22Rv1 (cell line): Measurements from ENCODE around the gene ZNF280D.

Source experiments
- H3K27ac ChIP-seq: fragments of 450-650 bp; 2 replicates; pipeline ENCODE4 v1.5.1; 2017
- ZFX ChIP-seq: fragments of 450-650 bp; IDR thresholded peaks from 2 replicates; pipeline ENCODE4 v1.6.1; 2017; ENCODE audit warnings: antibody characterized with exemption, borderline replicate concordance
- TF ChIP-seq, protein P1 (sequence below): fragments of 450-650 bp; IDR thresholded peaks from 2 replicates; pipeline ENCODE4 v1.5.1; 2017; ENCODE audit warnings: mild to moderate bottlenecking

The ZNF280D gene

GRCh38 chr15:56659197-56659596 lies 74.1 kb downstream of the ZNF280D start:
- TF ChIP-seq ZFX, result no peak
- TF ChIP-seq, protein P1, sequence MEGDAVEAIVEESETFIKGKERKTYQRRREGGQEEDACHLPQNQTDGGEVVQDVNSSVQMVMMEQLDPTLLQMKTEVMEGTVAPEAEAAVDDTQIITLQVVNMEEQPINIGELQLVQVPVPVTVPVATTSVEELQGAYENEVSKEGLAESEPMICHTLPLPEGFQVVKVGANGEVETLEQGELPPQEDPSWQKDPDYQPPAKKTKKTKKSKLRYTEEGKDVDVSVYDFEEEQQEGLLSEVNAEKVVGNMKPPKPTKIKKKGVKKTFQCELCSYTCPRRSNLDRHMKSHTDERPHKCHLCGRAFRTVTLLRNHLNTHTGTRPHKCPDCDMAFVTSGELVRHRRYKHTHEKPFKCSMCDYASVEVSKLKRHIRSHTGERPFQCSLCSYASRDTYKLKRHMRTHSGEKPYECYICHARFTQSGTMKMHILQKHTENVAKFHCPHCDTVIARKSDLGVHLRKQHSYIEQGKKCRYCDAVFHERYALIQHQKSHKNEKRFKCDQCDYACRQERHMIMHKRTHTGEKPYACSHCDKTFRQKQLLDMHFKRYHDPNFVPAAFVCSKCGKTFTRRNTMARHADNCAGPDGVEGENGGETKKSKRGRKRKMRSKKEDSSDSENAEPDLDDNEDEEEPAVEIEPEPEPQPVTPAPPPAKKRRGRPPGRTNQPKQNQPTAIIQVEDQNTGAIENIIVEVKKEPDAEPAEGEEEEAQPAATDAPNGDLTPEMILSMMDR, result no peak
- no peak overlapping the region for H3K27ac ChIP-seq

GRCh38 chr15:56654624-56655023 lies 78.7 kb downstream of the ZNF280D start:
- TF ChIP-seq ZFX, result no peak
- TF ChIP-seq, protein P1, result no peak
- H3K27ac ChIP-seq, result no peak overlapping the region

- no peak overlapping the region for H3K27ac ChIP-seq
- no peak for TF ChIP-seq ZFX
- TF ChIP-seq, protein P1, result no peak
Observed at GRCh38 chr15:56654216-56654615, 79.1 kb downstream of the ZNF280D start.

DNA sequence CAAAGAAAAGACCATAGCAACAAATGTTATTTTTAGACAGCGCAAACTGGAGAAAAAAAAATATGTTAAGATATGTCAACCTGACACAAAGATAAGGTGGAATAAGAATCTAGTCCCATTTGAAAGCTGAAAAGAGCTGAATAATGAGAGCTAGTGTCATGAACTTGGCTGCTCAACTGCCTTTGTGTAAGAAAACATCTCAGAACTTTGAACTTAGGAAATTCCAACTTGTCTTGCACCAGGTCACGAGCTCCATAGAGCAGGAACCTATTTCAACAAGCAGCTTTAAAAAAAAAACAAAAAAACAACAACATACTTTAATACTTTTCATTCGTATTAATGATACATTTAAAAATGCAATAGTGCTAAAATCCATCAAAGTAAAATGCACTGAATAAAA lies 79.5 kb downstream of the ZNF280D start:
- H3K27ac ChIP-seq, result no peak overlapping the region
- no peak for TF ChIP-seq ZFX
- TF ChIP-seq, protein P1, result no peak

DNA sequence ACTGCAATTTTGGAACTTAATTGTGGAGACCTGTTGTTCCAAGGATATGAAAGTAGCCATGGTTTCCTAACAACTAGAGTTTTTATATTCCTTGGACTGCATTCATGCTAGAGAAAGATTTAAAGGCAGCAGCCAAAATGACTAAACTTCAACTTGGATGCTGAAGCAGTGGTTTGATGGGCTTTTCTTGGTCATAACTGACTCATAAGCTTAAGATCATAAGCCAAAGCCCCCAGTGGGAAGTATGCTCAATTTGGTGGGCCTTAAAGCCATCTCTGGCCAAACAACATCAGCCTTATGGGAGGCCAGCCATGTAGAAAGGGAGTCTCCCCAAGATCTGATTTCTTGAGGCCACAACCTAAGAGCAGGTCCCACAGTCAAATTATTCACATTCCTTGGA lies 80.2 kb downstream of the ZNF280D start:
- no peak for TF ChIP-seq ZFX
- TF ChIP-seq, protein P1, result no peak
- H3K27ac ChIP-seq, result no peak overlapping the region

DNA sequence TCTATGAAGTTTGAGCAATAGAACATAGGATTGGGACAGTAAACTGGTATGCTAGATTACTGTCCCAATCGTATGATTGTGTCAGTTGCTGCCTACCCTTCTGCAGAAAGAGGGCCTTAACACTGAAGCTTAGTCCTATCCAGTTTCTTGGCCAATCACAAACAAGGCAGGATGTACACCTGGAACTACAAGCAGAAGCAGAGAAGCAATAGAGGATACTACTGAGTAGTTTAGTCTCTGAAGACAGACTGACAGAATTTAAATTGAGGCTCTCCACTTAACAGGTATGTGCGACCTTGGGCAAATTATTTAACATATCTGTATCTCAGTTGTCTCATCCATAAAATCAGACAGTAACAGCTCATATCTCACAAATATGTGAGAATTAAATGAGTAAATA lies 85.0 kb downstream of the ZNF280D start:
- TF ChIP-seq, protein P1, result no peak
- no peak for TF ChIP-seq ZFX
- H3K27ac ChIP-seq, result no peak overlapping the region

- TF ChIP-seq ZFX, result no peak
- TF ChIP-seq, protein P1, result no peak
- H3K27ac ChIP-seq, result no peak overlapping the region
Observed at GRCh38 chr15:56640549-56640948, 92.8 kb downstream of the ZNF280D start.
